GM13977 (cell line): ENCODE data around the gene STMN3.
"Not testable (repeated sequence)": the region's sequence is repeated elsewhere in the genome, so short reads cannot be mapped to it uniquely, and the experiment has no call there.

Source experiments
- DNase-seq: peaks from one replicate; pipeline ENCODE4 v3.0.0; 2012; ENCODE audit warnings: low spot score
- in situ Hi-C: fragments of 300-500 bp; cut with MboI; formaldehyde crosslinking; loops from one replicate; pipeline ENCODE4 v1.12.0; 2022; ENCODE audit warnings: low sequenced_read_pairs, low pct_unique_long_range_greater_than_20kb, mixed read lengths, inconsistent platforms; ENCODE audit not compliant: unreplicated experiment
- TF ChIP-seq, protein P1 (sequence below): IDR thresholded peaks from 2 replicates; pipeline ENCODE4 v1.5.1; 2012; ENCODE audit warnings: mild to moderate bottlenecking, control low read depth; ENCODE audit not compliant: insufficient read depth; ENCODE audit errors: extremely low read depth, missing control alignments

The STMN3 gene

DNA sequence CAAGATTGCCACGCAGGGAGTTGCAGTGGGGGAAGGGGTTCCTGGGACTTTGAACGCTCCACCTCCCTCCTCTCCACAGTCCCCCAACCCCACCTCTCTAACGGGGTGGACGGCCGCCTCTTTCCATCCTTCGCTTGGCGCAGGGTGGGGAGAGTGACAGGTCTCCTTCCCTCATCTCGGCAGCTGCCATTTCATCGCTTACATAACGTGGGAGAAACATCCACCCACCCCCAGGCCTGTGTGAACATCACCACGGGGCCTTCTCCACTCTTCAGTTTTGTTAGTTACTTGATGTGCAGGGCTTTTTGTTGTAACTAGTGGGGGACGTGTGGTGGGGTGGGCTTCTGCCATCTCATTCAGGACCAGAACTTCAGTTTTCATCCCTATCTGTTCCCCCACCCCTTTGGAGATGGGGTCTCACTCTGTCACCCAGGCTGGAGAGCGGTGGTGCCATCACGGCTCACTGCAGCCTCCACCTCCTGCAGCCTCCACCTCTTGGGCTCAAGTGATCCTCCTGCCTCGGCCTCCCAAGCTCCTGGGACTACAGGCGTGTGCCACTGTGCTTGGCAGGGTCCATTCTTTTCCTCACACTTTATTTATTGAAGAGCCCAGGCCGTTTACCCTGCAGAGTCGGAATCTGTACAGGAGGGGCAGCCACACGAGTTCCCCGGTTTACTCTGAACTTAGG lies 22.6 kb upstream of the STMN3 start:
- DNase-seq = no peak
- TF ChIP-seq, protein P1, sequence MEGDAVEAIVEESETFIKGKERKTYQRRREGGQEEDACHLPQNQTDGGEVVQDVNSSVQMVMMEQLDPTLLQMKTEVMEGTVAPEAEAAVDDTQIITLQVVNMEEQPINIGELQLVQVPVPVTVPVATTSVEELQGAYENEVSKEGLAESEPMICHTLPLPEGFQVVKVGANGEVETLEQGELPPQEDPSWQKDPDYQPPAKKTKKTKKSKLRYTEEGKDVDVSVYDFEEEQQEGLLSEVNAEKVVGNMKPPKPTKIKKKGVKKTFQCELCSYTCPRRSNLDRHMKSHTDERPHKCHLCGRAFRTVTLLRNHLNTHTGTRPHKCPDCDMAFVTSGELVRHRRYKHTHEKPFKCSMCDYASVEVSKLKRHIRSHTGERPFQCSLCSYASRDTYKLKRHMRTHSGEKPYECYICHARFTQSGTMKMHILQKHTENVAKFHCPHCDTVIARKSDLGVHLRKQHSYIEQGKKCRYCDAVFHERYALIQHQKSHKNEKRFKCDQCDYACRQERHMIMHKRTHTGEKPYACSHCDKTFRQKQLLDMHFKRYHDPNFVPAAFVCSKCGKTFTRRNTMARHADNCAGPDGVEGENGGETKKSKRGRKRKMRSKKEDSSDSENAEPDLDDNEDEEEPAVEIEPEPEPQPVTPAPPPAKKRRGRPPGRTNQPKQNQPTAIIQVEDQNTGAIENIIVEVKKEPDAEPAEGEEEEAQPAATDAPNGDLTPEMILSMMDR = no peak
- in situ Hi-C loops = no loop called here

DNA sequence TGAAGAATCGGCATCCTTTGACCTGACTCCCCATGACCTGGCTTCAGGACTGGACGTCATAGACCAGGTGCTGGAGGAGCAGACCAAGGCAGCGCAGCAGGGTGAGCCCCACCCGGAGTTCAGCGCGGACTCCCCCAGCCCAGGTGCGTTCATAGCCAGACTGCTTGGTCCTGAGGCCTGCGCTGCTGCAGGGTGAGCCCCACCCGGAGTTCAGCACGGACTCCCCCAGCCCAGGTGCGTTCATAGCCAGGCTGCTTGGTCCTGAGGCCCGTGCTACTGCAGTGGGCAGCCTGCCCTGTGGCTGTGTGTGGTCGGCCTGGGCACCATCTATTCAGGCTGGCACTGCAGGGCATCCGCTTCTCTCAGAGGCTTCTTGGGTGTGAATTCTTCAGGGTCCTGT lies 20.7 kb upstream of the STMN3 start:
- TF ChIP-seq, protein P1 = no peak
- in situ Hi-C loops = no loop called here

DNA sequence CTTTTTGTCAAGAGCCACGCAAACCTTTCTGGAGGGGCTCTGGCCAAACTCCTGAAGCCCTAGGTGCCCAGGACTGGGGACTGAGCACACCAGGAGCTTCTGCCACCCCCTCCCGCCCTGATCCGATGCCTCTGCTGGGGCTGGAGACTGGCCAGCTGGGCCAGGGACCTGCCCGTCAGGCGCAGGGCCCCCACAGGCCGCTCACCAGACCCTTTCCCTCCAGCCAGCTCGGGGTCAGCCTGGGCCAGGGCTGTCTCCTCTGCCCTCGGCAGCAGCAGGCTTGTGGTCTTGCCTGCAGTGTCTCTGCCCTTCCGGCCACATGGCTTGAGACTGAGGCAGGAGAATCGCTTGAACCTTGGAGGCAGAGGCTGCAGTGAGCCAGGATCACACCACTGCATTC lies 19.4 kb upstream of the STMN3 start:
- in situ Hi-C loops = no loop called here
- no peak for DNase-seq
- TF ChIP-seq, protein P1 = no peak

More for the DNA sequence above, 20.7 kb upstream of the STMN3 start:
- no peak for DNase-seq

GRCh38 chr20:63671695-63672094 lies 18.5 kb upstream of the STMN3 start:
- in situ Hi-C loops, DNase-seq: not testable (repeated sequence)

- no peak for DNase-seq
- TF ChIP-seq, protein P1 = no peak
- in situ Hi-C loops = no loop called here
These were observed 15.1 kb upstream of the STMN3 start for GRCh38 chr20:63668351-63668750.

- TF ChIP-seq, protein P1 = no peak
- DNase-seq = no peak
- in situ Hi-C loops = no loop called here
These were observed 14.6 kb upstream of the STMN3 start for GRCh38 chr20:63667858-63668257.

DNA sequence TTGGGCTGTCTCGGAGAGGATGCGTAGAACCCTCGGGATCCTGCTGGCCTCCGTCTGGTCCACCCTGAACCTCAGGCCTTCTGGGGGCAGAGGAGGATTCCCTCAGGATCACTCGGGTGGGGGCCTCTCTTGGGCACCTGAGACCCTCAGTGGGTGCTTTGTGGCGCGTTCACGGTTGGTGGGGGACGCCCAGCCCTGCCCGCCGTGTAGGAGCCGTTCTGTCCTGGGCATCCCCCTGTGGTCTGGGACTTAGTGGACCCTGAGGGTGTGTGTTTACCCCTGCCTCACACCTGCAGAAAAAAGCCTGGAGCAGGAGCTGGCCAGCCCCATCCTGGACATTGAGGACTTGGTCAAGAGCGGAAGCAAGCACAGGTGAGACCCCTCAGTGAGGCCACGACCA lies 12.5 kb upstream of the STMN3 start:
- in situ Hi-C loops = no loop called here
- TF ChIP-seq, protein P1 = no peak
- DNase-seq = no peak
